GM12864 (cell line): ENCODE data around the gene CFAP97D1.

Experiments used
- DNase-seq: peaks from one replicate; pipeline ENCODE4 v3.0.0-alpha.2; 2011; ENCODE audit warnings: low read depth
- H3K4me3 ChIP-seq: 2 replicates; pipeline ENCODE4 v1.5.1; 2011; ENCODE audit warnings: mild to moderate bottlenecking, low read depth, low read length, control low read depth
- TF ChIP-seq, protein P1 (sequence below): IDR thresholded peaks from 2 replicates; pipeline ENCODE4 v1.5.1; 2011; ENCODE audit warnings: low read depth, mild to moderate bottlenecking, moderate library complexity, low read length, control low read depth, inconsistent platforms; ENCODE audit errors: missing control alignments

Gene CFAP97D1

DNA sequence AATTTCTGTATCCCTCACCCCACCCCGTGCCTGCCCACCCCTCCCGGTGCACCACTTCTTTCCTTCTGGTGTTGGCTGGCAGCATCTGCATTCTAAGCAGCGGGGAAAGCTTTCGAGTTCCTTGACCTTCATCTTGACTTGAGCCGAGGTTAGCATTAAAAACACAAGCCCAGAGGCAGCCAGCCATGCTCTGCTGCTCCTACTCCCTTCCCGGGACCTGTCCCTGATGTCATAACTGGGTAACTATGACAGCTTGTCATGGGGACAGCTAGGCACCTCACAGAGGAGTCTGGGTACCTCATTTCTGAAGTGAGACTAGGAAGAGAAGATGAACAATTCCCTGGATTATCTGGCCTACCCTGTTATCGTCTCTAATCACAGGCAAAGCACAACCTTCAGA lies at the start of gene CFAP97D1:
Gene CFAP97D1, plus strand, starts transcription at position 301 of the 400 bp plus-strand sequence. Its CDS starts 28 bp downstream, at position 329.
- TF ChIP-seq, protein P1, sequence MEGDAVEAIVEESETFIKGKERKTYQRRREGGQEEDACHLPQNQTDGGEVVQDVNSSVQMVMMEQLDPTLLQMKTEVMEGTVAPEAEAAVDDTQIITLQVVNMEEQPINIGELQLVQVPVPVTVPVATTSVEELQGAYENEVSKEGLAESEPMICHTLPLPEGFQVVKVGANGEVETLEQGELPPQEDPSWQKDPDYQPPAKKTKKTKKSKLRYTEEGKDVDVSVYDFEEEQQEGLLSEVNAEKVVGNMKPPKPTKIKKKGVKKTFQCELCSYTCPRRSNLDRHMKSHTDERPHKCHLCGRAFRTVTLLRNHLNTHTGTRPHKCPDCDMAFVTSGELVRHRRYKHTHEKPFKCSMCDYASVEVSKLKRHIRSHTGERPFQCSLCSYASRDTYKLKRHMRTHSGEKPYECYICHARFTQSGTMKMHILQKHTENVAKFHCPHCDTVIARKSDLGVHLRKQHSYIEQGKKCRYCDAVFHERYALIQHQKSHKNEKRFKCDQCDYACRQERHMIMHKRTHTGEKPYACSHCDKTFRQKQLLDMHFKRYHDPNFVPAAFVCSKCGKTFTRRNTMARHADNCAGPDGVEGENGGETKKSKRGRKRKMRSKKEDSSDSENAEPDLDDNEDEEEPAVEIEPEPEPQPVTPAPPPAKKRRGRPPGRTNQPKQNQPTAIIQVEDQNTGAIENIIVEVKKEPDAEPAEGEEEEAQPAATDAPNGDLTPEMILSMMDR: no peak
- no peak within 1 kb of the TSS; the same call in 1 of the 2 replicates for H3K4me3 ChIP-seq
- DNase-seq: no peak

DNA sequence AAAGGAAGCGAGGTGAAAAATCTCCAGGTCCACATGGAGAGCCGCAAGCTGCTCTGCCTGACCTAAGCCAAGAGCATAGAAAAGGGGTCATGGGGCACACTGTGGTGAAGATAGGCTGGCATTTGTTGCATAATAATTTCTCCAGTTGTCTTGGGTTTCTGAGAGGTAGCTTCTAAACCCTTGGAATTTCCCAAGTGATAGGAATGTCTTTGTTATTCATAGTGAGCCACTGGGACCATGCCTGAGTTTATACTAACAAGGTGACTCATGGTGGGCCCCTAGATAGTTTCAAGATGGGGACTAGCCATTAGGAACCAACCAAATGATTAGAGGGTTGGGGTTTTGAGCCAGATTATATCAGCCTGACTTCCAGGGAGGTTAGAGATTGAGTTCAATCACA lies 47.3 kb upstream of the CFAP97D1 start:
- TF ChIP-seq, protein P1: no peak
- no peak for DNase-seq
- H3K4me3 ChIP-seq: no peak overlapping the region

DNA sequence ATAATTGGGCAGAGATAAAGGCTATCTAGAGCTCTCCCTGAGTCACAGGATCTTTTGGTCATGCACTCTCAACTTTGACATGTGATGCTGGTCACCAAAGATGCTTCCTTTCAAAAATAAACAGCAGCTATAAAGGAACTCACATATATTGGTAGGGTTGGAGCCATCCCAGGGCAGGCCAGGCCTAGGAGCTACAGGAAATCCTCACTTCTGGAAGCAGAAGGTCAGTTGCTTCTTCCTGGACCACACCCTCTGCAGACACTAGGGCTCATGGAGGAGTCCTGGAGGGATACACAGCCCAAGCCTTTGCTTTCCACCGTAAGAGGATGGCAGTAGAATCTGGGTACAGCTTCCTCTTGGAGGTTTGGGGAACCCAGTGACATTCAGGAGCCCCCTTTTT lies 46.3 kb upstream of the CFAP97D1 start:
- TF ChIP-seq, protein P1: no peak
- DNase-seq: no peak

DNA sequence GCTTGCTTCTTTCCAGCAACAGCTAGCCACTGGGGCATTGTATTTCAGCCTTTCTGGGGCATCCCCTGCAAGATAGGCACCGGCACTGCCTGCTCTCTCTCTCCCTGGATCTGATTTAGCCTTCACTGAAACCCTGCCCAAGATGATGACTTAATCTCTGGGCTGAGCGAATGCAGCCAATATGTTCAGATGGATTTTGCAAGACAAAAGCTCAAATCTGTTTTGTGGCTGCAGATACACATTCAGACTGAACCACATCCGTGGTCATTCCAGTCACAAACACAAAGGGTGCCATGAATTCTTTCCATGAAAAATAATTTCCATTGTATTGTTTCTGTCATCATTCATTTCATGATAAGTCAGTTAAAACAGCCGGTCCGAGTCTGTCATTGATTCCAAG lies 45.9 kb upstream of the CFAP97D1 start:
- TF ChIP-seq, protein P1: no peak
- no peak for DNase-seq
- H3K4me3 ChIP-seq: no peak overlapping the region

More for the DNA sequence above, 46.3 kb upstream of the CFAP97D1 start:
- no peak overlapping the region for H3K4me3 ChIP-seq

DNA sequence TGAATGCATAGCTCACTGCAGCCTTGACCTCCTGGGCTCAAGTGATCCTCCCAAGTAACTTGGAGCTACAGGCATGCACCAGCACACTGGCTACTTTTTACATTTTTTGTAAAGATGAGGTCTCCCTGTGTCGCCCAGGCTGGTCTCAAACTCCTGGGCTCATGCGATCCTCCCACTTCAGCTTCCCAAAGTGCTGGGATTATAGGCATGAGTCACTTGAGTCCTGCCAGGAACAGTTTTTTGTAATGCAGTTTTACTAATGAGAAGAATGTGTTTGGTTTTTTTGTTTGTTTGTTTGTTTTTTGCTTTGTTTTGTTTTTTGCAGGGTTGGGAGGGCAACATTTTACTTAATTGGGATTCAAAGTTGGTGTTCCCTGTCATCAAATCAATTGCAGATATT lies 43.8 kb upstream of the CFAP97D1 start:
- no peak overlapping the region for H3K4me3 ChIP-seq
- TF ChIP-seq, protein P1: no peak
- no peak for DNase-seq

DNA sequence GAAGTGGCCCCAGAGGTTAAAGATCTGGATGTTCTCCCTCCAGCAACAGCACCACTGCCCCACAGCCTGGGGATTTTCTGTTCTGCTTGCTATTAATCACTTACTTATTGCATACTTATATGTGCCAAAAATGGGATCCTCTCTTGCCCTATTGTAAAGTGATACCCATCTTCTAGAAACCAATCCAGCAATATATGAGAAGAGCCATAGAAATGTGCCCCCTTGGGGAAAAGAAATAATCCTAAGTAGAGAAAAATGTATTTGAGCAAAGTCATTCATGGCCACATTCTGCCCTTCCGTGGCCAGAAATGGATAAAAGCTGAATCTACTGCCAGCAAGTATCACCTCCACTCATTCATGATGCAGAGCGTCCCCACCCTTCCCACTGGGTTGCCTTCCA lies 42.5 kb upstream of the CFAP97D1 start:
- DNase-seq: no peak
- TF ChIP-seq, protein P1: no peak
- H3K4me3 ChIP-seq: no peak overlapping the region

DNA sequence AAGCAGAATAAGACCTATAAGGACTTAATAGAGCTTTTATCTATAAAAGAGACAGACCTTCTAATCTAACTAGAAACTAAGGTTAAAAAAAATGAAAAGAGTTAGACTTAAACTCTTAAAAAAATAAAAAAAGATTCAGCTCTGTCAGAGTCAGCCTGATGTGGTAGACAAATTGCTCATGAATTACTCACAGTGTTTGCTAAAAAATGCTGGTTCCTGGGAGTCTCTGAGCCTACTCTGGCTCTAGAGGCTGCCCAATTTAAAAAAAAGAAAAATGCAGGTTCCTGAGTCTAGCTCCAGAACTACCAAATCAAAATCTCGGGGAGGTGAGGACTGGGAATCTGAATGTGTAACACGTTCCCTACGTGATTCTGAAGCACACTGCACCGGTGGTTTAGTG lies 39.7 kb upstream of the CFAP97D1 start:
- TF ChIP-seq, protein P1: no peak
- no peak for DNase-seq
- H3K4me3 ChIP-seq: no peak overlapping the region
